ENCODE data around the gene ULK4. TPM values are rescaled to one million over a fixed set of nuclear protein-coding genes. Genes with fewer than 3 reads are reported as not detected.
"Not testable (repeated sequence)": the region's sequence is repeated elsewhere in the genome, so short reads cannot be mapped to it uniquely, and the experiment has no call there.

Gene ULK4
- total and polyA plus RNA-seq, 12 donors: 1.6 to 24.5 (median 6.9) TPM

GRCh38 chr3:41405466-41405865, 556.4 kb downstream of the ULK4 start:
- no peaks in the 10 kb centered on the region for H3K36me3 ChIP-seq (replicated peaks in 1 of 2)
- H3K27me3 ChIP-seq: no peaks in the 10 kb centered on the region
- no peak for TF ChIP-seq POLR2A (IDR thresholded peaks at IDR 0.05)
- no peak for TF ChIP-seq CTCF (IDR thresholded peaks at IDR 0.05)
- WGBS, 4 donors: 83 to 95% (median 87%) methylated on average over 2 of the region's 2 CpGs
- intact Hi-C loops (cut with DNase I): no loop called here
- DNase-seq: no peak
- H3K27ac ChIP-seq: no peak overlapping the region
- no peak overlapping the region for H3K4me3 ChIP-seq
- H3K9me3 ChIP-seq (replicated peaks in 1 of 3): no peaks in the 10 kb centered on the region
- H3K4me1 ChIP-seq (replicated peaks in 1 of 2): no peaks in the 10 kb centered on the region

GRCh38 chr3:41404582-41404981, 557.3 kb downstream of the ULK4 start:
- WGBS, 4 donors: 92 to 100% (median 96%) methylated on average over 1 of the region's 1 CpG
- no peaks in the 10 kb centered on the region for H3K36me3 ChIP-seq (replicated peaks in 1 of 2)
- H3K4me3 ChIP-seq: no peak overlapping the region
- no peaks in the 10 kb centered on the region for H3K4me1 ChIP-seq (replicated peaks in 1 of 2)
- intact Hi-C loops (cut with DNase I): no loop called here
- no peak overlapping the region for H3K27ac ChIP-seq
- DNase-seq: no peak
- H3K27me3 ChIP-seq: no peaks in the 10 kb centered on the region
- TF ChIP-seq POLR2A (IDR thresholded peaks at IDR 0.05) (no peak), CTCF (IDR thresholded peaks at IDR 0.05) (no peak)
- H3K9me3 ChIP-seq (replicated peaks in 1 of 3): no peaks in the 10 kb centered on the region

- WGBS, 4 donors: 60 to 75% (median 68%) methylated on average over 1 of the region's 1 CpG
- H3K27ac ChIP-seq: no peak overlapping the region
- no peaks in the 10 kb centered on the region for H3K4me1 ChIP-seq (replicated peaks in 1 of 2)
- DNase-seq: no peak
- no peak overlapping the region for H3K4me3 ChIP-seq
- TF ChIP-seq POLR2A (IDR thresholded peaks at IDR 0.05): no peak
- no peak for TF ChIP-seq CTCF (IDR thresholded peaks at IDR 0.05)
- no peaks in the 10 kb centered on the region for H3K36me3 ChIP-seq (replicated peaks in 1 of 2)
- no peaks in the 10 kb centered on the region for H3K9me3 ChIP-seq (replicated peaks in 1 of 3)
- intact Hi-C loops (cut with DNase I): no loop called here
- H3K27me3 ChIP-seq: no peaks in the 10 kb centered on the region
Observed at GRCh38 chr3:41394896-41395295, 567.0 kb downstream of the ULK4 start.

- H3K4me1 ChIP-seq (replicated peaks in 1 of 2); intact Hi-C loops (cut with DNase I); H3K27ac ChIP-seq; H3K4me3 ChIP-seq; H3K36me3 ChIP-seq (replicated peaks in 1 of 2); H3K27me3 ChIP-seq; DNase-seq; H3K9me3 ChIP-seq (replicated peaks in 1 of 3): not testable (repeated sequence)
- 68 to 78% (median 70%) methylated on average over 7 to 11 of the region's 11 CpGs for WGBS, 4 donors
Observed at GRCh38 chr3:41370765-41371535, 591.0 kb downstream of the ULK4 start.

- WGBS, 4 donors: 87 to 97% (median 91%) methylated on average over 6 to 7 of the region's 7 CpGs
- no peak for TF ChIP-seq CTCF (IDR thresholded peaks at IDR 0.05)
- TF ChIP-seq POLR2A (IDR thresholded peaks at IDR 0.05): no peak
Observed at GRCh38 chr3:41370307-41370706, 591.6 kb downstream of the ULK4 start.

More at GRCh38 chr3:41370307-41370706, 591.6 kb downstream of the ULK4 start:
- DNase-seq: no peak
- Histone ChIP-seq H3K4me3 (no peak overlapping the region), H3K9me3 (replicated peaks in 1 of 3) (no peaks in the 10 kb centered on the region), H3K27ac (no peak overlapping the region), H3K4me1 (replicated peaks in 1 of 2) (no peaks in the 10 kb centered on the region), H3K36me3 (replicated peaks in 1 of 2) (no peaks in the 10 kb centered on the region), H3K27me3 (no peaks in the 10 kb centered on the region)
- intact Hi-C loops (cut with DNase I): no loop called here
